T1000 (cell line): ENCODE measurements around the gene CFAP210.

Source experiments
- DNase-seq: peaks from one replicate; lab custom pipeline; 2025; ENCODE audit warnings: mixed read lengths; lab: John Stamatoyannopoulos, UW

The CFAP210 gene

DNA sequence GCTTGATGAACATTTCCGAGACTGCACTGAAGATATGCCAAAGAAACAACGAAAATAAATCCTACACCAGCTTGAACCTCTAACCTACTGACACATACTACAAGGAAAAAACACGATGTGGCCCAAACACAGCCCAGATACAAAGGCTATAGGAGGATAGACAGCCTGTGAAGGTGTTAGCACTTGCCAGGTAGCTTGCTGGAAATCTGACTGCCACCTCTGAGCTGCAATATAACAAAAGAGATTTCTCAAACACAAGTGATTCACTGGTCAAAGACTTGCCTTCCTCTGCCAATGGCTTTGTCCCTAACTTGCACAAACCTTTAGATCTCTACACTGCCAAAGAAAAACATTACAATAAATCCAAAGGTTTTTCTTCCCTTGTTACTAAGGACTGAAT, 21.1 kb downstream of the CFAP210 start:
- no peak for DNase-seq

DNA sequence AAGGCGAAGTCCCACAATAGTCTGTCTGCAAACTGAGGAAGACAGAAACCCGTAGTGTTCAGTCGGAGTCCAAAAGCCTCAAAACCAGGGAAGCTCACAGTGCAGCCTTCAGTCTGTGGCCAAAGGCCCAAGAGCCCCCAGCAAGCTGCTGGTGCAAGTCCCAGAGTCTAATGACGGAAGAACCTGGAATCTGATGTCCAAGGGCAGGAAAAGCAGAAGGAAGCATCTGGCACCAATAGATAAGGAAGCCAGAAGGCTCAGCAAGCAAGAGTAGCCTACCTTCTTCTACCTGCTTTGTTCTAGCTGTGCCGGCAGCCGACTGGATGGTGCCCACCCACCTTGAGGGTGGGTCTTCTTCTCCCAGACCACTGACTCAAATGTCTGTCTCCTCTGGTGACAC, 21.8 kb downstream of the CFAP210 start:
- DNase-seq, result no peak

DNA sequence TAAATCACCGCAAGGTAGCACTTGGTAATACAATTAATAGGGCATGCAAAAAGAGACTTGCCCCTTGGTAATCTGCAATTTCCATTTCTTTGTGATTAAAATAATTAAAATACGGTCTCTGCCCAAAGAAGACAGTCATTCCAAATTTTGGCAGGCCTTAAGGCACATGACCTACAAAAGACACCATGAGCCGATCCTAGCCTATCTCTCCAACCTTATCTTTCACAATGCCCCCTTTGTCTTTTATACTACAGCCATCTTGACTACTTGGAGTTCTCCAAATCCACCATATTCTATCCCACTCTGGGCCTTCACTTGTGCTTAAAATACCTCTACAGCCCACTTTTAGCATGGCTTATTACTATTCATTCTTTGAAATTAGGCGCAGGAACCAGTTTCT, 23.3 kb downstream of the CFAP210 start:
- DNase-seq, result no peak

DNA sequence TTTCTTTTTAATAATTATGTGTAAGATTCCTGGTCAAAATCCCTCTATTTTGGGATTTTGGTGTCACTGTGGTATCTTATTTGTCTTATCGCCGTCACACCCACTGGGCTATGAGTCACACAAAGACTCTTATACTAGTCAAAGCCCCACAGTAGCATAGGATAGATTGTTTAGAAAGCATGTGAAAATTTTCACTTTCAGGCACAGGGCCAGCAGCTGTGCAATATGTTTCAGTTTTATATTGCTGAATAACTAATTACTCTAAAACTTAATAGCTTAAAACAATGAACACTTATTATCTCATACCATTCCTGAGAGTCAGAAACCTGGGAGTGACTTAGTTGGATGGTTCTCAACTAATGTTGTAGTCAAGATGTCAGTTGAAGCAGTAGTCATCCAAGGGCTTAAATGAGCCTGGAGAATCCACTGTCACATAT, 24.0 kb downstream of the CFAP210 start:
- DNase-seq, result no peak

DNA sequence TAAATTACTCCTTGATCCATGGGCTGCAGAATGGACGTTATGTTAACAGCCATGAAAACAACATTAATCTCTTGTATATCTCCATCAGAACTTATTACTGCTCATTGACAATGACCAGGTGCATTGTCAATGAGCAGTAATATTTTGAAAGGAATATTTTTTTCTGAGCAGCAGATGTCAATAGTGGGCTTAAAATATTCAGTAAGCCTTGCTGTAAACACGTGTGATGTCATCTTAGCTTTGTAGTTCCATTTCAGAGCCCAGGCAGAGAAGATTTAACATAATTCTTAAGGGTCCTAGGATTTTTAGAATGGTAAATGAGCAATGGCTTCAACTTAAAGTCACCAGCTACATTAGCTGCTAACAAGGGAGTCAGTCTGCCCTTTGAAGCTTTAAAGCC, 26.6 kb downstream of the CFAP210 start:
- DNase-seq, result no peak

DNA sequence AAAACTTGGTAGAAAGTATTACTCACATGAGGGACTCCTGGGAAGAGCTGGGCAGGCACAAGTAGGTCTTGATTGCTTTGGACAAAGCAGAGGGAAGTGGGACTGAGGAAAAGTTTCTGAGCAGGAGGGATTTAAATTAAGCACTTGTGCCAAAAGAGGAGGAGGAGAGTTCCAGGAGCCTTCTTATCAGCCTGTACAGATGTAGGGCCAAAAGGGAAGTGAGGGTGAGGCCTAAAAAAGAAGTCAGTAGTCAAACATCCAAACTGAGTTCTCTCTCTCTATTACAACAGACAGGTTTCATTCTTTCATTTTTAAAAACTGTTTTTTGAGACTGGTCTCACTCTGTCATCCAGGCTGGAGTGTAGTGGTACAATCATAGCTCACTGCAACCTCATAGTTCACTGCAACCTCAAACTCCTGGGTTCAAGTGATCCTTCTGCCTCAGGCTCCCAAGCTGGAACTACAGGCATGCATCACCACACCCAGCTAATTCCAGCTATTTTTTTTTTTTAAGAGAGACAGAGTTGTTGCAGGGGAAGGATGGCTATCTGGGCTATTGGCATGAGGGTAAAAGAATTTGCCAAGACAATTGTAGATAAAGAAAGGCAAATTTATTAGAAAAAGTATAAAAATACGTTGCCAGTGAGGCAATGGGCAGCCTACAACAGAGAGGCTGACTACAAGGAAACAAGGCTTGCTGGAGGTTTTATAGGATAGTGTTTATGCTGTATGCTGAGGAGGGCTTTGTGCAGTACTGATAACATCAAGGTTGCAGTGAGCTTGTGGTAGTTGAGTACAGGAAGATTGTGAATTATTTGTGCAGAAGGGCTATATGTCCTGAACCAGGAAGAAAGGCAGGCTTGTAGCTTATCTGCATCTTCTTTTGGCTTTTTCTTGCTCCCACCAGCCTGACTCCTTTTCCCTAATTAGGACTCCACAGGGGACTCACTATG, 29.0 kb downstream of the CFAP210 start:
- no peak for DNase-seq

- no peak for DNase-seq
Measured at GRCh38 chr2:169664600-169664977, 29.6 kb downstream of the CFAP210 start.

DNA sequence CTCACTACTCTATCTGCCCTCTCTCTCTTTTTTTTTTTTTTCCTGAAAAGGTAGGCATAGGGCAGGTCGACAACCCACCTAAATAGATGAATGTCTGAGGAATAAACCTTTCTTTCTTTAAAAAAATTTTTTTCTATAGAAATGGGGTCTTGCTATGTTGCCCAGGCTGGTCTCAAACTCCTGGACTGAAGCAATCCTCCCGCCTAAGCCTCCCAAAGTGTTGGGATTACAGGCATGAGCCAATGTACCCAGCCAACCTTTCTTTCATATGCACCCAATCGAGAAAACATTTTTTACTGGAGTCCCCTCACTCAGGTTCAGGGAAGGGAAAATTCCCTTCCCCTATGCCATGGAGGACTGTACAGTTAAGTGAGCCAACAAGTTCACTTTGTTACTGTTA, 31.0 kb downstream of the CFAP210 start:
- no peak for DNase-seq

GRCh38 chr2:169662744-169663143, 31.5 kb downstream of the CFAP210 start:
- no peak for DNase-seq

DNA sequence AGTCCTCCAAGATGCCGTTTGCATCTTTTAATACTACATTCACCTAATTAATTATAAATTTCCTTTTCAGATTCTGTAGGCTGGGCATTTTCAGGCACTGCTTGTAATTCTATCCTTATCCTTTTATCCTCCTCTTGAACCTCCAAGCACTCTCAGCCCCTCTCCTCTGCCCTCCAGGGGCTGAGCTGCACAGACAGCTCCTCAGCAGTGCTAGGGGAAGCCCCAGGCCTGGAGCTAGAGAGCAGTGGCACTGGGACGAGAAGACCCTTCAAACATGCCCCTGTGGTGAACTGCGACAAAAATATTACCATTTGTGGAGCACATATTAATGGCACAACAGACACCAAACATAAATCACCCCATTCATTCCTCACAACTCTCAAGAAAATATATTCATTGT, 32.9 kb downstream of the CFAP210 start:
- no peak for DNase-seq

GRCh38 chr2:169659320-169659719, 34.9 kb downstream of the CFAP210 start:
- no peak for DNase-seq

- no peak for DNase-seq
Measured at GRCh38 chr2:169658877-169659276, 35.3 kb downstream of the CFAP210 start.

DNA sequence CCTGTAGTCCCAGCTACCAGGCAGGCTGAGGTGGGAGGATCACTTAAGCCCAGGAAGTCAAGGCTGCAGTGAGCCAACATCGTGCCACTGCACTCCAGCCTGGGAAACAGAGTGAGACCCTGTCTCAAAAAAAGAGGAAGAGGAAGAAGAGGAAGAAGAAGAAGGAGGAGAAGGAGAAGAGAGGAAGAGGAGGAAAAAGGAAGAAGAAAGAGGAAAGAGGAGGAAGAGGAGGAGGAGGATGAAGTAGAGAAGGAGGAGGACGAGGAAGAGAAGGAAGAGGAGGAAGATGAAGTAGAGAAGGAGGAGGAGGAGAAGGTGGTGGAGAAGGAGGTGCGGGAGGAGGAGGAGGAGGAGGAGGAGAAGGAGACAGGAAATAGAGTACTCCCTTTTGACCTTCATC, 38.0 kb downstream of the CFAP210 start:
- no peak for DNase-seq

DNA sequence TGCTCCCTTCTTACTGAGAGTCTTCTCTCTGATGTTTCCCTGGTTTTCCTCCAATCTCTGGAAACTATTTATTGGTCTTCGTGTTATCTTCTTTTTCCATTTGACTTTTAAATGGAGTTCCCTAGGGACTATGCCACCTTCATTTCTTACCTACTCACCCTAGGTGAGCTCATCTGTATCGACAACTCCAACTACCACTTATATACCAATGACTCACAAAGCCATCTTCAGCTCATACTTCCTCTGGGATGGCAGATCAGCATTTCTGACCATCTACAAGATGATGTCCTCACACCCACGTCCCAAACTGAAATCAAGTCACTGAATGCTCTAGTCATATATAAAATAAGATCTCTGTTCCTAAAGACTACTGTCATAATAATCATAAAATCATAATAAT, 40.6 kb downstream of the CFAP210 start:
- no peak for DNase-seq

DNA sequence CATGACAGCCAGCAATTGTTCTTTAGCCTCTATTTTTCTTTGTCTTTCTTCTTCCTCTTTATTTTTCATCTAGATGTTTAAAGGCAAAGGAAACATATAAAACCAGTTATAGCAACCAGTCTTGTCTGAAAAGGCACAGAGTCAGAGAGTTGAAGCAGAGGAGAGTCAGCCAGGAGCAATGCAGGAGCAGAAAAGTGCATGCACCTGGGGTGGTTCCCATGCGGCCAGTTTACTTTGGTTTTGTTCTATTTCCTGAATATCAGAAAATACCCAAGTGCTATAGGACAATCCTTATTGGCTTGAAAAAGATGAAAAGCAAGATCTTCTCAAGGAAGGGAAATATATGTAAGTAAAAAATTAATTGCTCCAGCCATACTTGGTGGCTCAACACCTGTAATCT, 44.9 kb downstream of the CFAP210 start:
- DNase-seq, result no peak

GRCh38 chr2:169647496-169647895, 46.7 kb downstream of the CFAP210 start:
- no peak for DNase-seq

DNA sequence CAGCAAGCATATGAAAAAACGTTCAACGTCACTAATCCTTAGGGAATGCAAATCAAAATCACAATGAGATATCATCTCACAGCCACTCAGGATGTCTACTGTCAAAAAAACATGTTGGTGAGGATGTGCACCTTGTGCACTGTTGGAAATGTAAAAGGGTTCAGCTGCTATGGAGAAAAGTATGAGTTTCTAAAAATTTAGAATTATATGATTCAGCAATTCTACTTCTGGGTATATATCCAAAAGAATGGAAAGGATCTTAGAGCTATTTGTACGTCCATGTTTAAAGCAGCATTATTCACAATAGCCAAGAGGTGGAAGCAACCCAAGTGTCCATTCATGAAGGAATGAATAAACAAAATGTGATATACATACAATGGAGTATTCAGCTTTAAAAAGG, 50.0 kb downstream of the CFAP210 start:
- DNase-seq, result no peak

GRCh38 chr2:169641464-169641863, 52.7 kb downstream of the CFAP210 start:
- no peak for DNase-seq

DNA sequence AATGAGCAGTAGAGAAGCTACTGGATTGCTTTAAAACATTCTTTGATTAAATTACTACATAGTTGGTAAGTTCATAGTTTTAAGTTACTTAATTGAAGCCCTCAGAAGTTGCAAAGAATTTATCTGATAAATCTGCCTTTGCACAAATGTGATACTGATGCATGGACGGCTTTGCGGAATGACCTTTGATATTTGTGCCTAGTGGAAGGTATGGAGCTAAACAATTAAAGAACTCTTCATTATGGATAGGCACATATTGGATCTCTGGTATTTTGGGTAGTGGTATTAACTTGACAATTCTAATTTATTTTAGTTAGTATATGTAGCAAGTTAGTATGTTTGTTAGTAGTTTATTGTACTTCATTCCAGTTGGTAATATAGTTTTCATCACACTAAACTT, 54.1 kb downstream of the CFAP210 start:
- DNase-seq, result no peak

- DNase-seq, result no peak
Measured at GRCh38 chr2:169637620-169638019, 56.6 kb downstream of the CFAP210 start.

GRCh38 chr2:169636440-169637097, 57.6 kb downstream of the CFAP210 start:
- DNase-seq, result no peak

DNA sequence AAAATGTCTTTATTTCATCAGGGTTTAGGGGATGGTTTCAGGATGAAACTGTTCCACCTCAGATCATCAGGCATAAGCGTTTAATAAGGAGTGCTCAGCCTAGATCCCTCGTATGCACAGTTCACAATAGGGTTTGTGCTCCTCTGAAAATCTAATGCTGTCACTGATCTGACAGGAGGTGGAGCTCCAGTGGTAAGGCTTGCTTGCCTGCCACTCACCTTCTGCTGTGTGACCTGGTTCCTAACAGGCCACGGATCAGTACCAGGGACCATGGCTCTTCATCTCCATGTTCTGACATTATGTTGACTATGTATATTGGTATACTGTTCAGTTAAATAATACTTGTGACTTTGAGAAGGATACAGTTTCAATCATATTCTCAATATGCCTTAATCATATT, 68.4 kb downstream of the CFAP210 start:
- no peak for DNase-seq

DNA sequence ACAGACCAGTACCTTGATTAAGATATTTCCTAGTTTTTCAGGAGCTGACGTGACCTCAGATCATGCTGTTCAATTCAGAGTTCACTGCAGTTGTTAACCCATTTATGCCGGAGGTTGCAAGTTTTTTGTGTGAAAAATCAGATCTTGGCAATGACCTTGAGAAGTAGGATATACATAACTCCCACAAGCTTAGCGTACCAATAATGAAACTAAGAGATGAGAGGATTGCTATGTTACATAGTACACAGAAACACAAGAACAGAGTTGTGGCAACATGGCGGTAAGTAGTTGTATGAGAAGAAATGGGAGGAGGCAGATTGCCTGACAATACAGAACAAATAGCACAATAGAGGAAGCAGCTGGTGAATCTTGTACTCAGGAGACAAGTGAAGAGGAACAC, 71.0 kb downstream of the CFAP210 start:
- DNase-seq, result no peak
